ENCODE data around the gene AMIGO1. TPM values are rescaled to one million over a fixed set of nuclear protein-coding genes. Genes with fewer than 3 reads are reported as not detected.

Gene AMIGO1
- total RNA-seq, 1 experiment from 2014 or later: 1.5 TPM

DNA sequence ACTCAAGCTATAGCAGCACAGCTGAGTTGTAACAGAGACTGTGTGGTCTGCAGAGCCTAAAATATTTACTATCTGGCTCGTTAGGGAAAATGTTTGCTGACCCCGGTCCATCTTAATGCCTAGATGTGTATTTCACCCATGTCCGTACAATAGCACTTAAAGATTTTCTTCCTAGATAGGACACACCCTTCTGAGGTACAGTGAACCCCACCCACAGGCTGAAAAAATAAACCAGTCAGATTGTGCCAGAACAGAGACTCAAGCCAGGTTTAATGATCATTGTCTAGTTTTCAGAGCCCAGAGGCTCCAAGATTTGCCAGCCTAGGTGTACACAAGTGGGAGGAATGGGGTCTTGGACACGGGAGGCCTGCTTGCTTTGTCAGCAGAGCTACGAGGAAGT lies 5.6 kb downstream of the AMIGO1 start:
- intact Hi-C loops (cut with micrococcal nuclease; ENCODE audit: unreplicated experiment): no loop called here
- no TSS peak for BruUV-seq (replicated peaks)
- H3K36me3 Mint-ChIP-seq (ENCODE audit: insufficient read depth, unreplicated experiment): no peaks in the 10 kb centered on the region
- H3K27ac Mint-ChIP-seq (ENCODE audit: unreplicated experiment): no peak overlapping the region
- CTCF ChIA-PET: no interaction called here
- DNase-seq: no peak
- H3K4me1 Mint-ChIP-seq (ENCODE audit: low read depth, unreplicated experiment): no peaks in the 10 kb centered on the region
- no peaks in the 10 kb centered on the region for H3K9me3 Mint-ChIP-seq (ENCODE audit: low read depth, unreplicated experiment)
- TF ChIP-seq CTCF (IDR thresholded peaks at IDR 0.05; ENCODE audit: unreplicated experiment): no peak
- peaks cover 13% of the 10 kb centered on the region for H3K27me3 Mint-ChIP-seq (ENCODE audit: unreplicated experiment)
- no peak overlapping the region for H3K4me3 Mint-ChIP-seq (ENCODE audit: low read depth, unreplicated experiment)

- Mint-ChIP-seq H3K27me3 (ENCODE audit: unreplicated experiment) (no peaks in the 10 kb centered on the region), H3K36me3 (ENCODE audit: insufficient read depth, unreplicated experiment) (no peaks in the 10 kb centered on the region), H3K4me3 (ENCODE audit: low read depth, unreplicated experiment) (no peak overlapping the region), H3K9me3 (ENCODE audit: low read depth, unreplicated experiment) (no peaks in the 10 kb centered on the region), H3K27ac (ENCODE audit: unreplicated experiment) (no peak overlapping the region), H3K4me1 (ENCODE audit: low read depth, unreplicated experiment) (no peaks in the 10 kb centered on the region)
- intact Hi-C loops (cut with micrococcal nuclease; ENCODE audit: unreplicated experiment): no loop called here
- no peak for TF ChIP-seq CTCF (IDR thresholded peaks at IDR 0.05; ENCODE audit: unreplicated experiment)
- no TSS peak for BruUV-seq (replicated peaks)
- no peak for DNase-seq
- CTCF ChIA-PET: no interaction called here
Observed at GRCh38 chr1:109502364-109502851, 7.1 kb downstream of the AMIGO1 start.

DNA sequence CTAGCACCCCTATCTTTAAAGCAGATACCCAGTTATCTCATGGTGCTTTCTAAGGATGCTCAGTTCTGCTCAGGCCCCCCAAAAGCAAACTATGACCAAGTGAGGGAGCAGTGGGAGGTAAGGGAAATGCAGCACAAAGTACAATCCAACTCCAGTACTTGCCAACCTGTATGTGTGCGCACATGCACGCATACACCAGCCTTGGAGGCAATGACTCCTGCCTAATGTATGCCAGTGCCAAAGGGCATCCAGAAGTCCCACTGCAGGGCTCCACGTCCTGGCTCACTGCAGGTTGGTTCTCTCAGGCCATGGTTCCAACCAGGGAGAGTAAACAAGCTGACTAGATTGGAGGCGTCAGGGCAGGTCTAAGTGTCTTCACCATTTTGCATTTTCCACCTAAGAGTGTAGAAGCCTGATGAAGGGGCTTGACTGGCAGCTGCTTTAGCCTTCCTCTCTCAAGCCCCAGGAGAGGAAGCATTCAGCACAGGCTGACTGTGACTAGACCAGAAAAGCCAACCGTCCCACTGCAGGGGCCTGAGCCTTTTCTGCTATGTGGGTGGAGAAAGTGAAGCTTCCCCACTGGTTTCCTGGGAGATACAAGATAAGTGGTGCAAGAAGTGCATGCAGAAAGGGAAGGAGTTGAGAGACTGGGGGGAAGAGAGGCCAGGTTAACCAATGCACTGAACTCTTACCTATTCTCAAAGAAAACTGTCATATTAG lies 7.7 kb downstream of the AMIGO1 start:
- TF ChIP-seq CTCF (IDR thresholded peaks at IDR 0.05; ENCODE audit: unreplicated experiment): no peak
- CTCF ChIA-PET: no interaction called here
- Mint-ChIP-seq H3K4me1 (ENCODE audit: low read depth, unreplicated experiment) (no peaks in the 10 kb centered on the region), H3K9me3 (ENCODE audit: low read depth, unreplicated experiment) (no peaks in the 10 kb centered on the region), H3K4me3 (ENCODE audit: low read depth, unreplicated experiment) (no peak overlapping the region), H3K36me3 (ENCODE audit: insufficient read depth, unreplicated experiment) (no peaks in the 10 kb centered on the region), H3K27ac (ENCODE audit: unreplicated experiment) (no peak overlapping the region), H3K27me3 (ENCODE audit: unreplicated experiment) (no peaks in the 10 kb centered on the region)
- no TSS peak for BruUV-seq (replicated peaks)
- intact Hi-C loops (cut with micrococcal nuclease; ENCODE audit: unreplicated experiment): no loop called here
- DNase-seq: no peak

DNA sequence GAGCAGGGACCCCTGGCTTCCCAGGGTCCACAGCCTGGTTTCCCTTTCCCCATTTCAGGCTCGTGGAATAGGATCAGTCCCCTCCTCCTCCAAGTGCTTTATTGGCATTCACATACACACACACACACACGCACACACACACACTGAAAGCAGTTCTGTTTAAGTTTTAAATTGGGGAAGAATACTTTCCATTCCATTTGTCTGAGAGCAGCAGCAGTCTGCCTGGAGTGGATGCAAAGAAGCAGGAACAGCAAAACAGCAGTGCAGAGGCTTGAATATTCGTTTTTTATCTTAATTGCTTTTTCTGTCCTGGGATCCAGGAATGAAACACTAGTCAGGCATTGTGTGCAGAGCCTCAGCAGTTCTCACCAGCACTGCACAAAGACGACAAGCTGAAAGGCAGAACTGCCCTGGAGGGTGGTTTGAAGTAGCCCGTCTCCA lies 8.6 kb downstream of the AMIGO1 start:
- BruUV-seq (replicated peaks): no TSS peak
- TF ChIP-seq CTCF (IDR thresholded peaks at IDR 0.05; ENCODE audit: unreplicated experiment): no peak
- CTCF ChIA-PET: interaction anchor here (0.8 kb wide), 1 partner anchor 184 kb away, joined by 3 read pairs; no protein-coding TSS in a partner anchor
- DNase-seq: no peak
- intact Hi-C loops (cut with micrococcal nuclease; ENCODE audit: unreplicated experiment): no loop called here
- Mint-ChIP-seq H3K4me3 (ENCODE audit: low read depth, unreplicated experiment) (no peak overlapping the region), H3K36me3 (ENCODE audit: insufficient read depth, unreplicated experiment) (no peaks in the 10 kb centered on the region), H3K27ac (ENCODE audit: unreplicated experiment) (no peak overlapping the region), H3K9me3 (ENCODE audit: low read depth, unreplicated experiment) (no peaks in the 10 kb centered on the region), H3K27me3 (ENCODE audit: unreplicated experiment) (no peaks in the 10 kb centered on the region), H3K4me1 (ENCODE audit: low read depth, unreplicated experiment) (peaks cover 1% of the 10 kb centered on the region)
